Neural cell (in vitro differentiated cells): ENCODE measurements around the gene SNAI1. TPM values are rescaled to one million over a fixed set of nuclear protein-coding genes. Genes with fewer than 3 reads are reported as not detected.

Source experiments
- H2AFZ ChIP-seq: fragments of 200-600, 300-800 bp; sonication (generic), shearing (Covaris generic); 2 replicates; pipeline ENCODE4 v1.6.0; 2014; ENCODE audit warnings: low read depth, mild to moderate bottlenecking, antibody characterized with exemption, low read length, moderate library complexity
- H3F3A ChIP-seq: fragments of 200-600 bp; shearing (Covaris generic); 2 replicates; pipeline ENCODE4 v1.6.1; 2016; ENCODE audit warnings: mild to moderate bottlenecking, moderate library complexity, mixed read lengths, antibody characterized with exemption, low read length; ENCODE audit not compliant: insufficient read depth, poor library complexity, severe bottlenecking
- H3K27ac ChIP-seq: fragments of 200-600, 300-800 bp; sonication (generic), shearing (Covaris generic); 2 replicates; pipeline ENCODE4 v1.5.1; 2014; ENCODE audit warnings: mild to moderate bottlenecking, low read length, moderate library complexity
- H3K27me3 ChIP-seq: fragments of 300-800, 200-600 bp; sonication (generic), shearing (Covaris generic); 2 replicates; pipeline ENCODE4 v1.6.0; 2014; ENCODE audit warnings: mild to moderate bottlenecking, low read depth, low read length, moderate library complexity; ENCODE audit not compliant: insufficient read depth
- H3K36me3 ChIP-seq: fragments of 300-800, 200-600 bp; sonication (generic), shearing (Covaris generic); 2 replicates; pipeline ENCODE4 v1.5.1; 2014; ENCODE audit warnings: mild to moderate bottlenecking, antibody characterized with exemption, low read length, moderate library complexity; ENCODE audit not compliant: insufficient read depth
- H3K4me2 ChIP-seq: fragments of 300-800, 200-600 bp; sonication (generic), shearing (Covaris generic); 2 replicates; pipeline ENCODE4 v1.6.0; 2014; ENCODE audit warnings: mild to moderate bottlenecking, low read length
- H3K4me3 ChIP-seq: fragments of 300-800, 200-600 bp; sonication (generic), shearing (Covaris generic); 2 replicates; pipeline ENCODE4 v1.5.1; 2014; ENCODE audit warnings: mild to moderate bottlenecking, low read length, moderate library complexity
- H3K79me2 ChIP-seq: fragments of 200-600 bp; shearing (Covaris generic); replicated peaks from 2 replicates; pipeline ENCODE4 v1.6.0; 2014; ENCODE audit warnings: mild to moderate bottlenecking, low read length, moderate library complexity; ENCODE audit not compliant: insufficient read depth
- H3K9ac ChIP-seq: fragments of 300-800, 200-600 bp; sonication (generic), shearing (Covaris generic); 2 replicates; pipeline ENCODE4 v1.6.1; 2016; ENCODE audit warnings: mild to moderate bottlenecking, low read length, mixed read lengths
- H3K9me2 ChIP-seq: fragments of 200-600 bp; shearing (Covaris generic); 2 replicates; pipeline ENCODE4 v1.6.1; 2016; ENCODE audit warnings: mild to moderate bottlenecking, low read length, mixed read lengths; ENCODE audit not compliant: insufficient read depth
- H3K9me3 ChIP-seq: fragments of 200-600, 300-800 bp; sonication (generic), shearing (Covaris generic); 2 replicates; pipeline ENCODE4 v1.6.1; 2016; ENCODE audit warnings: mild to moderate bottlenecking, mixed run types, low read length, moderate library complexity, mixed read lengths
- H4K20me1 ChIP-seq: fragments of 200-600 bp; shearing (Covaris generic); 2 replicates; pipeline ENCODE4 v1.6.1; 2016; ENCODE audit warnings: mild to moderate bottlenecking, mixed run types; ENCODE audit not compliant: insufficient read depth
- EP300 ChIP-seq: fragments of 450-650 bp; conservative IDR thresholded peaks from 2 replicates; pipeline ENCODE4 v1.6.1; 2014; ENCODE audit warnings: antibody characterized with exemption, mild to moderate bottlenecking, moderate library complexity; ENCODE audit not compliant: poor library complexity, severe bottlenecking
- EZH2 ChIP-seq: fragments of 200-600, 300-800 bp; shearing (Covaris generic), sonication (generic); IDR thresholded peaks from 2 replicates; pipeline ENCODE4 v1.6.1; 2014; ENCODE audit warnings: antibody characterized with exemption, low read length, borderline replicate concordance, mild to moderate bottlenecking; ENCODE audit not compliant: insufficient read depth, poor library complexity, severe bottlenecking
- MXI1 ChIP-seq: fragments of 450-650 bp; conservative IDR thresholded peaks from 2 replicates; pipeline ENCODE4 v1.6.1; 2014; ENCODE audit warnings: antibody characterized with exemption, mild to moderate bottlenecking; ENCODE audit not compliant: poor library complexity, severe bottlenecking
- POLR2AphosphoS5 ChIP-seq: IDR thresholded peaks from 2 replicates; pipeline ENCODE4 v1.6.1; 2012
- RAD21 ChIP-seq: fragments of 450-650 bp; conservative IDR thresholded peaks from 2 replicates; pipeline ENCODE4 v1.6.1; 2014; ENCODE audit warnings: antibody characterized with exemption, mild to moderate bottlenecking, moderate library complexity
- SMC3 ChIP-seq: fragments of 450-650 bp; conservative IDR thresholded peaks from 2 replicates; pipeline ENCODE4 v1.6.1; 2014; ENCODE audit warnings: antibody characterized with exemption, mild to moderate bottlenecking, moderate library complexity; ENCODE audit not compliant: poor library complexity
- TAF1 ChIP-seq: IDR thresholded peaks from 2 replicates; pipeline ENCODE4 v1.6.1; 2012; ENCODE audit warnings: low read depth
- polyA plus RNA-seq: library from polyadenylated mRNA; depleted of rRNA; stranded (reverse); fragments of >200 nt; gene quantifications from 2 replicates; pipeline ENCODE4 v1.2.3, GENCODE V29; 2014
- TF ChIP-seq, protein P1 (sequence below): IDR thresholded peaks from 2 replicates; pipeline ENCODE4 v1.6.1; 2012; ENCODE audit warnings: borderline replicate concordance
- TF ChIP-seq, protein P2 (sequence below): fragments of 450-650 bp; IDR thresholded peaks from 2 replicates; pipeline ENCODE4 v1.5.1; 2014; ENCODE audit warnings: antibody characterized with exemption, mild to moderate bottlenecking, moderate library complexity; ENCODE audit not compliant: poor library complexity, severe bottlenecking

SNAI1 gene
- polyA plus RNA-seq, 1 donor from 2014 or later, result 0.31 TPM

DNA sequence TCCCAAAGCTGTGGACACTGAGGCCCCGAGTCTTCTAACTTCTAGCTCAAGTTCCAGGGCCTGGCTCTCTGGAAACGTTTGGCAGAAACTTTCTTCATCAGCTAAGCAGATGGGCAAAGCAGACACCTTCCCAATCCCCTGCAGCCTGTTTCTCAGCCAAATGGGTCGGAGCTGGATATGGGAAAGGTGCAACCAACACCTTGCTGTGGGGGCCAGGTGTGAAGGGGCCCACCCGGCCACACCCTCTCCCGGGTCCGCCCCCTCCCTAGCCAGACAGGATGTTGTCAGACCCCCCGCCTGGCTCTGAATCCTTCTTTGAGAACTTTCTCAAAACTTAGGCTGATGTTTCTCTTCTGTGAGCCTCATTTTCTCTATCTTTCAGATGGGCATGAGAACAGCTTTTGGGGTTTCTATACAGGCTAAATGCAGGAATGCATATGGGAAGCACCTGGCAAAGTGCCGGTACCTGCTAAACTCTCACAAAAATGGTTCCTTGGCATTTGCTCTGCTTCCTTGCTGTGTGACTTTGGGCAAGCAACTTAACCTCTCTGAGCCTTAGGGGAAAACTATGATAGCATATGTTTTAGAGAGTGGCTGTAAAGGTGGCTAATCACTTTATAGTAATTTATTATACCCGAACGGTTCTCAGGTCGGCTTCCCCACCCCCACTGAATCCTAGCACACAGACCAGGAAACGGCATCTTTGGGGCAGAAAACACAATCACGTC lies 1.8 kb downstream of the SNAI1 start:
- Histone ChIP-seq H3K9ac (no peak overlapping the region), H3K9me3 (no peaks in the 10 kb centered on the region), H3K27ac (no peak overlapping the region), H4K20me1 (no peaks in the 10 kb centered on the region), H2AFZ (no peak overlapping the region), H3K4me2 (no peak overlapping the region), H3K79me2 (no peaks in the 10 kb centered on the region), H3K36me3 (no peaks in the 10 kb centered on the region), H3K4me3 (no peak overlapping the region), H3K27me3 (peaks cover 15% of the 10 kb centered on the region), H3K9me2 (no peaks in the 10 kb centered on the region), H3F3A (no peaks in the 10 kb centered on the region)
- TF ChIP-seq, protein P1, sequence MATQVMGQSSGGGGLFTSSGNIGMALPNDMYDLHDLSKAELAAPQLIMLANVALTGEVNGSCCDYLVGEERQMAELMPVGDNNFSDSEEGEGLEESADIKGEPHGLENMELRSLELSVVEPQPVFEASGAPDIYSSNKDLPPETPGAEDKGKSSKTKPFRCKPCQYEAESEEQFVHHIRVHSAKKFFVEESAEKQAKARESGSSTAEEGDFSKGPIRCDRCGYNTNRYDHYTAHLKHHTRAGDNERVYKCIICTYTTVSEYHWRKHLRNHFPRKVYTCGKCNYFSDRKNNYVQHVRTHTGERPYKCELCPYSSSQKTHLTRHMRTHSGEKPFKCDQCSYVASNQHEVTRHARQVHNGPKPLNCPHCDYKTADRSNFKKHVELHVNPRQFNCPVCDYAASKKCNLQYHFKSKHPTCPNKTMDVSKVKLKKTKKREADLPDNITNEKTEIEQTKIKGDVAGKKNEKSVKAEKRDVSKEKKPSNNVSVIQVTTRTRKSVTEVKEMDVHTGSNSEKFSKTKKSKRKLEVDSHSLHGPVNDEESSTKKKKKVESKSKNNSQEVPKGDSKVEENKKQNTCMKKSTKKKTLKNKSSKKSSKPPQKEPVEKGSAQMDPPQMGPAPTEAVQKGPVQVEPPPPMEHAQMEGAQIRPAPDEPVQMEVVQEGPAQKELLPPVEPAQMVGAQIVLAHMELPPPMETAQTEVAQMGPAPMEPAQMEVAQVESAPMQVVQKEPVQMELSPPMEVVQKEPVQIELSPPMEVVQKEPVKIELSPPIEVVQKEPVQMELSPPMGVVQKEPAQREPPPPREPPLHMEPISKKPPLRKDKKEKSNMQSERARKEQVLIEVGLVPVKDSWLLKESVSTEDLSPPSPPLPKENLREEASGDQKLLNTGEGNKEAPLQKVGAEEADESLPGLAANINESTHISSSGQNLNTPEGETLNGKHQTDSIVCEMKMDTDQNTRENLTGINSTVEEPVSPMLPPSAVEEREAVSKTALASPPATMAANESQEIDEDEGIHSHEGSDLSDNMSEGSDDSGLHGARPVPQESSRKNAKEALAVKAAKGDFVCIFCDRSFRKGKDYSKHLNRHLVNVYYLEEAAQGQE, result no peak
- TF ChIP-seq RAD21 (no peak), MXI1 (no peak), EZH2 (no peak), SMC3 (no peak), TAF1 (no peak), POLR2AphosphoS5 (no peak), EP300 (no peak)
- TF ChIP-seq, protein P2, sequence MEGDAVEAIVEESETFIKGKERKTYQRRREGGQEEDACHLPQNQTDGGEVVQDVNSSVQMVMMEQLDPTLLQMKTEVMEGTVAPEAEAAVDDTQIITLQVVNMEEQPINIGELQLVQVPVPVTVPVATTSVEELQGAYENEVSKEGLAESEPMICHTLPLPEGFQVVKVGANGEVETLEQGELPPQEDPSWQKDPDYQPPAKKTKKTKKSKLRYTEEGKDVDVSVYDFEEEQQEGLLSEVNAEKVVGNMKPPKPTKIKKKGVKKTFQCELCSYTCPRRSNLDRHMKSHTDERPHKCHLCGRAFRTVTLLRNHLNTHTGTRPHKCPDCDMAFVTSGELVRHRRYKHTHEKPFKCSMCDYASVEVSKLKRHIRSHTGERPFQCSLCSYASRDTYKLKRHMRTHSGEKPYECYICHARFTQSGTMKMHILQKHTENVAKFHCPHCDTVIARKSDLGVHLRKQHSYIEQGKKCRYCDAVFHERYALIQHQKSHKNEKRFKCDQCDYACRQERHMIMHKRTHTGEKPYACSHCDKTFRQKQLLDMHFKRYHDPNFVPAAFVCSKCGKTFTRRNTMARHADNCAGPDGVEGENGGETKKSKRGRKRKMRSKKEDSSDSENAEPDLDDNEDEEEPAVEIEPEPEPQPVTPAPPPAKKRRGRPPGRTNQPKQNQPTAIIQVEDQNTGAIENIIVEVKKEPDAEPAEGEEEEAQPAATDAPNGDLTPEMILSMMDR, result no peak

DNA sequence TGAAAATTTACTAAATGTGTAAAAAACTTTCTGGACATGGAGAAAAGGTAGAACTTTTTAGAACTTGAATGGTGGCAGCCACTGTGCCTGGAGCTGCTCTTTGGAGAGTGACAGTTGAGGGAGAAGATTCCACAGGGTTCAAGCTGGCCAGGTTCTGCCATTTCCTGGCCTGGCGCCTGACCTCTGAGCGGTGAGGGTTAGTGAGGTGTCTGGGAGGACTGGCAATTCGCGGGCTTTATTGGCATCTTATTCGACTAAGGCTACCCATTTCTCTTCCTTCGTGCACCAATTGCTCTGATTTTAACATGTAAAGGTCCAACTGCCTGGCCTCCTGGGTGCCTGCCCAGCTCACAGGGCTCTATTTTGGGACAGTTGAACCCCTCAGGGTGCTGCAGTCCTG lies 2.4 kb downstream of the SNAI1 start:
- TF ChIP-seq TAF1, result no peak
- TF ChIP-seq, protein P1, result no peak
- no peak for TF ChIP-seq RAD21
- no peak for TF ChIP-seq POLR2AphosphoS5
- no peak for TF ChIP-seq MXI1
- TF ChIP-seq SMC3, result no peak
- no peak for TF ChIP-seq EP300
- TF ChIP-seq EZH2, result no peak
- TF ChIP-seq, protein P2, result no peak
- no peak overlapping the region for H3K9ac ChIP-seq
- H3K9me2 ChIP-seq, result no peaks in the 10 kb centered on the region
- H3F3A ChIP-seq, result no peaks in the 10 kb centered on the region
- no peak overlapping the region for H3K4me3 ChIP-seq
- H3K36me3 ChIP-seq, result no peaks in the 10 kb centered on the region
- H3K27me3 ChIP-seq, result peaks cover 15% of the 10 kb centered on the region
- H3K9me3 ChIP-seq, result no peaks in the 10 kb centered on the region
- H3K27ac ChIP-seq, result no peak overlapping the region
- no peak overlapping the region for H3K4me2 ChIP-seq
- H4K20me1 ChIP-seq, result no peaks in the 10 kb centered on the region
- H2AFZ ChIP-seq, result no peak overlapping the region
- H3K79me2 ChIP-seq, result no peaks in the 10 kb centered on the region
